Epithelial cell of proximal tubule (primary cell): ENCODE data around the gene PNLIPRP3. TPM values are rescaled to one million over a fixed set of nuclear protein-coding genes. Genes with fewer than 3 reads are reported as not detected.

Source experiments
- DNase-seq: peaks from one replicate; pipeline ENCODE4 v3.0.0-alpha.2; 2011; ENCODE audit warnings: low read depth
- H3K4me3 ChIP-seq: 2 replicates; pipeline ENCODE4 v1.5.1; 2011; ENCODE audit warnings: low read depth, mild to moderate bottlenecking, low read length
- CTCF ChIP-seq: conservative IDR thresholded peaks from 2 replicates; pipeline ENCODE4 v1.5.1; 2012; ENCODE audit warnings: low read depth, mild to moderate bottlenecking, low read length
- total RNA-seq: library from RNA; depleted of rRNA; stranded (reverse); fragments of >200 nt; gene quantifications from 2 replicates; pipeline ENCODE4 v1.2.3, GENCODE V29; 2015

PNLIPRP3 gene
- total RNA-seq, 1 donor from 2014 or later = not detected

- no peak for DNase-seq
- no peak overlapping the region for H3K4me3 ChIP-seq
- TF ChIP-seq CTCF = no peak
Measured at GRCh38 chr10:116524736-116525135, 97.1 kb downstream of the PNLIPRP3 start.

- TF ChIP-seq CTCF = no peak
- no peak overlapping the region for H3K4me3 ChIP-seq
- DNase-seq = no peak
Measured at GRCh38 chr10:116526219-116526618, 98.6 kb downstream of the PNLIPRP3 start.

Other genes with a start within 250 kb of the PNLIPRP3 start
- 10.6 and 42.7 TPM in 2 replicates for gene GFRA1, start 154.6 kb upstream of the PNLIPRP3 start, total RNA-seq
- gene CCDC172, start 103.4 kb upstream of the PNLIPRP3 start, total RNA-seq = not detected in 2 replicates
- not detected in 2 replicates for gene PNLIP, start 118.1 kb downstream of the PNLIPRP3 start, total RNA-seq
- not detected in 2 replicates for gene PNLIPRP1, start 163.1 kb downstream of the PNLIPRP3 start, total RNA-seq
- gene PNLIPRP2, start 193.1 kb downstream of the PNLIPRP3 start, total RNA-seq = not detected in 2 replicates